Esophagus muscularis mucosa (tissue), 4 donors: Measurements from ENCODE around the gene A2M.

Experiments used
- CTCF ChIP-seq, 3 experiments: fragments of 200-600 bp in 2 of 3; fragments of 450-650 bp in 1 of 3; sonication (generic) in 2 of 3; IDR thresholded peaks; one replicate each; pipeline ENCODE4 v1.5.1; 2017 to 2019; ENCODE audit warnings: antibody characterized with exemption in 3 of 3, mild to moderate bottlenecking in 2 of 3, moderate library complexity in 1 of 3
- EP300 ChIP-seq: sonication (generic); formaldehyde crosslinking; IDR thresholded peaks from one replicate; pipeline ENCODE4 v1.6.1; 2017; ENCODE audit warnings: antibody characterized with exemption
- POLR2A ChIP-seq: fragments of 450-650 bp; IDR thresholded peaks from one replicate; pipeline ENCODE4 v1.6.1; 2017; ENCODE audit warnings: antibody characterized with exemption, moderate library complexity, mild to moderate bottlenecking, low read depth

DNA sequence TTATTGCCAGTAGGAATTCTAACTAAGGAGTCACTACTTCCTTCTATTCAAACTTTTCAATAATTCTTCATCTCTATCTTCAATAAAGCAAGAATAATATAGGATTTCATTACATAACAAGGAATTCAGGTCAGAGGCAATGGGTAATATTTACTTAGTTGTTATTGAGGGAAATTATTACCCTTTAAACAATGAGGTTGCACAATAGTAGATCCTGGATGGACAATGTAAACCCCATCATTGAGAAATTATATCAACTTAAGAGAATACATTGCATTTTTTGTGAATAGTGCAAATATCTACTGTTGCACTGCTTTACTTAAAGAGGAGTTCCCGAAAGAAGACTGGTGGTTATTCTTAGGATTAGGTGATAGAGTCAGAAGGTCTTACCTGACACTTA lies 43.8 kb downstream of the A2M start:
- TF ChIP-seq CTCF (IDR thresholded peaks at IDR 0.05) (no peak), EP300 (no peak), POLR2A (no peak)
